Measurements from ENCODE around the gene NPTXR. TPM values are rescaled to one million over a fixed set of nuclear protein-coding genes. Genes with fewer than 3 reads are reported as not detected.

The NPTXR gene
- total and polyA plus RNA-seq, 4 donors, result 0.98 to 5.8 (median 2.8) TPM

DNA sequence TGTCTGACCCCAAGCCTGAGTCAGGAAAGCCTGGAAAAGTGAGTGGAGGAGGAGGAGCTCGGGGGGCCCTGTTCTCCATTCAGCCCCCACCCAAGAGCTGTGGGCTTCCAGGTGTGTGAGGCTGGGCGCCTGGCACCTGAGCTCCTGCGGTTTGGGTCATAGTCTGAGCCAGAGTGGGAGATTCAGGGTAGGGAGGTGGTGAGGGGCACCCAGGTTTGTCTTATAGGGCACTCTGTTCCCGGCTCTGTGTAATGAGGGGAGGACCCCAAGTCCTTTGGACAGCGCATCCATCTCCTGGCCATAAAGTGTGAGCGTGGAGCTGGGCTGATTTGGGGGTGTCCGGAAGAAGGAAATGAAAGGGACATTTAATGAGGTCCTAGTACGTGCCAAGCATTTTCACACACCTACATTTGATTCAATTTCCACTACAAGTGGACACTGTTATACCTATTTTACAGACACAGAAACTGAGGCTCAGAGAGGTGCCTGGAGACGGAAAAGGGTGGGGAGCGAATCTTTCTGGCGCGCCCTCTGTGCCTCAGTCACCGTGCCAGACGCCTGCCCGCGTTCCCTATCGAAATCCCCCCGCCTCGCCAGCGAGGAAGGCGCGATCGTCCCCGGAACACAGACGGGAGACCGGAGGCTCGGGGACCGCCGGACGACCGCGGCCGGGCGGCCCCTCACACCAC lies 1.2 kb downstream of the NPTXR start:
- no peaks in the 10 kb centered on the region for H3K9me3 ChIP-seq (ENCODE audit: control insufficient read depth in 4 of 4, insufficient read depth in 3 of 4, low read length in 3 of 4)
- no peak overlapping the region for H3K9ac ChIP-seq (ENCODE audit: insufficient read depth in 1 of 2, low read length in 2 of 2)
- H3K36me3 ChIP-seq (ENCODE audit: control insufficient read depth in 4 of 4, insufficient read depth in 4 of 4, low read length in 4 of 4), result no peaks in the 10 kb centered on the region
- no peak for ATAC-seq (ENCODE audit: insufficient read depth, low FRiP score)
- H3K27me3 ChIP-seq (ENCODE audit: control insufficient read depth in 3 of 3, insufficient read depth in 3 of 3, low read length in 2 of 3), result peaks cover 0 to 37% (median 0%) of the 10 kb centered on the region in 3 donors
- TF ChIP-seq, protein P1, sequence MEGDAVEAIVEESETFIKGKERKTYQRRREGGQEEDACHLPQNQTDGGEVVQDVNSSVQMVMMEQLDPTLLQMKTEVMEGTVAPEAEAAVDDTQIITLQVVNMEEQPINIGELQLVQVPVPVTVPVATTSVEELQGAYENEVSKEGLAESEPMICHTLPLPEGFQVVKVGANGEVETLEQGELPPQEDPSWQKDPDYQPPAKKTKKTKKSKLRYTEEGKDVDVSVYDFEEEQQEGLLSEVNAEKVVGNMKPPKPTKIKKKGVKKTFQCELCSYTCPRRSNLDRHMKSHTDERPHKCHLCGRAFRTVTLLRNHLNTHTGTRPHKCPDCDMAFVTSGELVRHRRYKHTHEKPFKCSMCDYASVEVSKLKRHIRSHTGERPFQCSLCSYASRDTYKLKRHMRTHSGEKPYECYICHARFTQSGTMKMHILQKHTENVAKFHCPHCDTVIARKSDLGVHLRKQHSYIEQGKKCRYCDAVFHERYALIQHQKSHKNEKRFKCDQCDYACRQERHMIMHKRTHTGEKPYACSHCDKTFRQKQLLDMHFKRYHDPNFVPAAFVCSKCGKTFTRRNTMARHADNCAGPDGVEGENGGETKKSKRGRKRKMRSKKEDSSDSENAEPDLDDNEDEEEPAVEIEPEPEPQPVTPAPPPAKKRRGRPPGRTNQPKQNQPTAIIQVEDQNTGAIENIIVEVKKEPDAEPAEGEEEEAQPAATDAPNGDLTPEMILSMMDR (IDR thresholded peaks at IDR 0.05; ENCODE audit: control extremely low read depth, extremely low read depth), result no peak
- peak overlapping the region; percentile 35 for H3K4me3 ChIP-seq
- no peak for DNase-seq
- H3K27ac ChIP-seq (ENCODE audit: low read depth in 1 of 2, low read length in 1 of 2), result peak overlapping the region in 1 of 2 donors; percentile 75
- peaks cover 0 to 7% (median 0%) of the 10 kb centered on the region in 5 donors for H3K4me1 ChIP-seq (ENCODE audit: control insufficient read depth in 5 of 5, insufficient read depth in 5 of 5, low read length in 5 of 5)
- 24 to 35% methylated on average over 28 to 34 of the region's 34 CpGs for WGBS, 2 donors

DNA sequence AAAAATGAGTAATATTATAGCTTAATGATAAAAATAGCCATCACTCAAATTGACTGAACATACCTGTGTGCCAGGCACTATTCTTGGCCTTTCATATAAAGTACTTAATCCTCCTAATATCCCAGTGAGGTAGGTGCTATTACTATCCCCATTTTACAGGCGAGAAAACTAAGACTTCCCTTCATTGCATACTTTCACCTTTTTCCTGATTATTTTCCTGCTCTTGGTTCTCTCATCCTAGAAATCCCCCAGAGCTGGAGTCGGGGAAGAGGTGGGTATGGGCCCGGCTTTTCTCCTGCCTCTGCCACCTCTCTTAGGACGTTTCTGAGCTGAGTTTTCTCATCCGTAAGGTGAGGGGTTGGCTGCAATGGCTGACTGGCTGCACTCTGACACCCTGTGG lies 2.2 kb downstream of the NPTXR start:
- TF ChIP-seq, protein P1 (IDR thresholded peaks at IDR 0.05; ENCODE audit: control extremely low read depth, extremely low read depth), result no peak
- WGBS, 2 donors, result 86 to 89% methylated on average over 5 of the region's 5 CpGs
- Histone ChIP-seq H3K27ac (ENCODE audit: low read depth in 1 of 2, low read length in 1 of 2) (no peak overlapping the region), H3K4me1 (ENCODE audit: control insufficient read depth in 5 of 5, insufficient read depth in 5 of 5, low read length in 5 of 5) (peaks cover 0 to 7% (median 0%) of the 10 kb centered on the region in 5 donors), H3K9me3 (ENCODE audit: control insufficient read depth in 4 of 4, insufficient read depth in 3 of 4, low read length in 3 of 4) (no peaks in the 10 kb centered on the region), H3K4me3 (no peak overlapping the region), H3K27me3 (ENCODE audit: control insufficient read depth in 3 of 3, insufficient read depth in 3 of 3, low read length in 2 of 3) (peaks cover 0 to 31% (median 0%) of the 10 kb centered on the region in 3 donors), H3K36me3 (ENCODE audit: control insufficient read depth in 4 of 4, insufficient read depth in 4 of 4, low read length in 4 of 4) (no peaks in the 10 kb centered on the region), H3K9ac (ENCODE audit: insufficient read depth in 1 of 2, low read length in 2 of 2) (no peak overlapping the region)
- no peak for DNase-seq
- ATAC-seq (ENCODE audit: insufficient read depth, low FRiP score), result no peak

DNA sequence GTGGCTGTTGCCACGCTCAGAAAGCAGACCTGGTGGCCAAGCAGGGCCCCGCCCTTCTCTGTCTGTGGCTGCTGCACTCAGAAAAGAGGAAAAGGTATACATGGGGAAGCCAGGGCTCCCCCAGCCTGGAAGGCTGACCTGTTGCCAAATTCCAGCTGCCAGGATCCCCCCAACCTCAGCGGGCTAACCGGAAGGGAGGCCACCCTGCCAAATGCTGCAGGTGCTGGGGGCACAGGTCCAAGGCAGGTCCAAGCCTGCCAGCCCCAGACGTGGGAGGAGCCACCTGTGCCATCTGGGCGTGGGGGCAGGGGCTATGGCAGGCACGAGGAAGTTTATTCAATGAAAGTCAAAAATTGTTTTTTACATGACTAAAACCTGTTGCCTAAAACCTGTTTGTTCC lies 2.6 kb downstream of the NPTXR start:
- Histone ChIP-seq H3K9ac (ENCODE audit: insufficient read depth in 1 of 2, low read length in 2 of 2) (no peak overlapping the region), H3K9me3 (ENCODE audit: control insufficient read depth in 4 of 4, insufficient read depth in 3 of 4, low read length in 3 of 4) (no peaks in the 10 kb centered on the region), H3K27ac (ENCODE audit: low read depth in 1 of 2, low read length in 1 of 2) (no peak overlapping the region), H3K27me3 (ENCODE audit: control insufficient read depth in 3 of 3, insufficient read depth in 3 of 3, low read length in 2 of 3) (peaks cover 0 to 31% (median 0%) of the 10 kb centered on the region in 3 donors), H3K36me3 (ENCODE audit: control insufficient read depth in 4 of 4, insufficient read depth in 4 of 4, low read length in 4 of 4) (no peaks in the 10 kb centered on the region), H3K4me1 (ENCODE audit: control insufficient read depth in 5 of 5, insufficient read depth in 5 of 5, low read length in 5 of 5) (peaks cover 0 to 7% (median 0%) of the 10 kb centered on the region in 5 donors), H3K4me3 (no peak overlapping the region)
- TF ChIP-seq, protein P1 (IDR thresholded peaks at IDR 0.05; ENCODE audit: control extremely low read depth, extremely low read depth), result no peak
- DNase-seq, result no peak
- ATAC-seq (ENCODE audit: insufficient read depth, low FRiP score), result no peak
- WGBS, 2 donors, result 35 to 56% methylated on average over 7 of the region's 7 CpGs
